ENCODE data around the gene ARV1. TPM values are rescaled to one million over a fixed set of nuclear protein-coding genes. Genes with fewer than 3 reads are reported as not detected.

ARV1 gene
- total and polyA plus RNA-seq, 10 of the 15 experiments (the other 5 are each of a cell fraction or from before 2014, with no cell fraction given): 23.2 to 55.1 (median 35.6) TPM

DNA sequence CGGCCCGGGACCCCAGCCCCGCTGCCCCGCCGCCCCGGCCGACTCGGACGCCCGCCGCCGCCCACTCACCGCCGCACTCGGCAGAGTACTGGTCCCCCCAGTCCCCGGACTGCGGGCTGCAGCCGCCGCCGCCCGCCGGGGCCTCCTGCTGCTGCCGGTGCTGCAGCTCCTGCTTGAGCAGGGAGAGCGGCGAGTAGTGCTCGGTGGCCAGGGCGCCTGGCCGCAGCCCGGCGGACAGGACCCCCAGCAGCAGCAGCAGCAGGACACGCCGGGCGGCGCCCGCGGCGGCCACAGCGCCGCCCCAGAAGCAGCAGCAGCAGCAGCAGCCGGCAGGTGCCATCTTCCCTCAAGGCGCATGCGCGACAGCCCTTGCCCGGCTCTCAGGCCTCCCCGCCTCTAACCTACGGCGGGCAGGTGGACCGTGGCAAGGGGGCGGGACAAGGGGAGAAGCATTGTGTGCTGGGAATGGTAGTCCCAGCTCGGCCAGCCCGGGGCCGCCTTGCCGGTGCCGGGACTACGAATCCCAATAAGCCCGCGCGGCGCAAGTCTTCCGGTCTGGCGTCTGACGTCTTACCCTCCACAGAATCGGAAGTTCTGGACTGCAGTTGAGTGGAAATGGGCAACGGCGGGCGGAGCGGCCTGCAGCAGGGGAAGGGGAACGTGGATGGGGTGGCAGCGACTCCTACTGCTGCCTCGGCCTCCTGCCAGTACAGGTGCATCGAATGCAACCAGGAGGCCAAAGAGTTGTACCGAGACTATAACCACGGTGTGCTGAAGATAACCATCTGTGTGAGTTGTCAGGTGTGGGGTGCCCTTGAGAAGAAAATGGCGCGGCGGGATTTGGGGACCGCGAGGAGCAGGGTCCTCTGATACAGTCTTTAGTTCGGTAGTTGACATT lies at the start of gene ARV1, which contains the start of gene TTC13 (continued):
- TF ChIP-seq, protein P1, sequence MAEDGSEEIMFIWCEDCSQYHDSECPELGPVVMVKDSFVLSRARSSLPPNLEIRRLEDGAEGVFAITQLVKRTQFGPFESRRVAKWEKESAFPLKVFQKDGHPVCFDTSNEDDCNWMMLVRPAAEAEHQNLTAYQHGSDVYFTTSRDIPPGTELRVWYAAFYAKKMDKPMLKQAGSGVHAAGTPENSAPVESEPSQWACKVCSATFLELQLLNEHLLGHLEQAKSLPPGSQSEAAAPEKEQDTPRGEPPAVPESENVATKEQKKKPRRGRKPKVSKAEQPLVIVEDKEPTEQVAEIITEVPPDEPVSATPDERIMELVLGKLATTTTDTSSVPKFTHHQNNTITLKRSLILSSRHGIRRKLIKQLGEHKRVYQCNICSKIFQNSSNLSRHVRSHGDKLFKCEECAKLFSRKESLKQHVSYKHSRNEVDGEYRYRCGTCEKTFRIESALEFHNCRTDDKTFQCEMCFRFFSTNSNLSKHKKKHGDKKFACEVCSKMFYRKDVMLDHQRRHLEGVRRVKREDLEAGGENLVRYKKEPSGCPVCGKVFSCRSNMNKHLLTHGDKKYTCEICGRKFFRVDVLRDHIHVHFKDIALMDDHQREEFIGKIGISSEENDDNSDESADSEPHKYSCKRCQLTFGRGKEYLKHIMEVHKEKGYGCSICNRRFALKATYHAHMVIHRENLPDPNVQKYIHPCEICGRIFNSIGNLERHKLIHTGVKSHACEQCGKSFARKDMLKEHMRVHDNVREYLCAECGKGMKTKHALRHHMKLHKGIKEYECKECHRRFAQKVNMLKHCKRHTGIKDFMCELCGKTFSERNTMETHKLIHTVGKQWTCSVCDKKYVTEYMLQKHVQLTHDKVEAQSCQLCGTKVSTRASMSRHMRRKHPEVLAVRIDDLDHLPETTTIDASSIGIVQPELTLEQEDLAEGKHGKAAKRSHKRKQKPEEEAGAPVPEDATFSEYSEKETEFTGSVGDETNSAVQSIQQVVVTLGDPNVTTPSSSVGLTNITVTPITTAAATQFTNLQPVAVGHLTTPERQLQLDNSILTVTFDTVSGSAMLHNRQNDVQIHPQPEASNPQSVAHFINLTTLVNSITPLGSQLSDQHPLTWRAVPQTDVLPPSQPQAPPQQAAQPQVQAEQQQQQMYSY (CRISPR knock-in tag; IDR thresholded peaks at IDR 0.05): no peak
- peak; percentile 42 for TF ChIP-seq RELA (IDR thresholded peaks at IDR 0.05; ENCODE audit: borderline replicate concordance, partially characterized antibody)
- peak; percentile 27; the same call in 1 of the 2 replicates for TF ChIP-seq TBL1XR1 (IDR thresholded peaks at IDR 0.05; ENCODE audit: low read depth, low read length)
- no peak for TF ChIP-seq ZNF622 (IDR thresholded peaks at IDR 0.05)
- TF ChIP-seq SMC3 (IDR thresholded peaks at IDR 0.05; ENCODE audit: borderline replicate concordance, low read length): peak; percentile 40; the same call in 1 of the 2 replicates
- TF ChIP-seq YBX1 (IDR thresholded peaks at IDR 0.05): no peak
- TF ChIP-seq TCF12 (IDR thresholded peaks at IDR 0.05; ENCODE audit: low read depth, low read length): 0 out of 2 replicates have a peak, but pooled peaks have one; percentile 51
- peak; percentile 80; the same call in 1 of the 2 replicates for TF ChIP-seq PML (IDR thresholded peaks at IDR 0.05; ENCODE audit: low read length)
- TF ChIP-seq LARP7 (IDR thresholded peaks at IDR 0.05): peak; percentile 66; the same call in 1 of the 2 replicates
- TF ChIP-seq NFYA (IDR thresholded peaks at IDR 0.05; ENCODE audit: borderline replicate concordance, low read depth, low read length): no peak
- peak; percentile 75 for TF ChIP-seq YY1 (IDR thresholded peaks at IDR 0.05; ENCODE audit: low read depth, low read length)
- TF ChIP-seq, protein P2, sequence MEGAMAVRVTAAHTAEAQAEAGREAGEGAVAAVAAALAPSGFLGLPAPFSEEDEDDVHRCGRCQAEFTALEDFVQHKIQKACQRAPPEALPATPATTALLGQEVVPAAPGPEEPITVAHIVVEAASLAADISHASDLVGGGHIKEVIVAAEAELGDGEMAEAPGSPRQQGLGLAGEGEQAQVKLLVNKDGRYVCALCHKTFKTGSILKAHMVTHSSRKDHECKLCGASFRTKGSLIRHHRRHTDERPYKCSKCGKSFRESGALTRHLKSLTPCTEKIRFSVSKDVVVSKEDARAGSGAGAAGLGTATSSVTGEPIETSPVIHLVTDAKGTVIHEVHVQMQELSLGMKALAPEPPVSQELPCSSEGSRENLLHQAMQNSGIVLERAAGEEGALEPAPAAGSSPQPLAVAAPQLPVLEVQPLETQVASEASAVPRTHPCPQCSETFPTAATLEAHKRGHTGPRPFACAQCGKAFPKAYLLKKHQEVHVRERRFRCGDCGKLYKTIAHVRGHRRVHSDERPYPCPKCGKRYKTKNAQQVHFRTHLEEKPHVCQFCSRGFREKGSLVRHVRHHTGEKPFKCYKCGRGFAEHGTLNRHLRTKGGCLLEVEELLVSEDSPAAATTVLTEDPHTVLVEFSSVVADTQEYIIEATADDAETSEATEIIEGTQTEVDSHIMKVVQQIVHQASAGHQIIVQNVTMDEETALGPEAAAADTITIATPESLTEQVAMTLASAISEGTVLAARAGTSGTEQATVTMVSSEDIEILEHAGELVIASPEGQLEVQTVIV (IDR thresholded peaks at IDR 0.05; ENCODE audit: borderline replicate concordance, partially characterized antibody): peak; percentile 87
- TF ChIP-seq KLF5 (IDR thresholded peaks at IDR 0.05; ENCODE audit: partially characterized antibody): peak; percentile 31
- peak; percentile 70; the same call in 1 of the 2 replicates for TF ChIP-seq GATAD2B (conservative IDR thresholded peaks at IDR 0.05; ENCODE audit: low read depth)
- 0 out of 4 replicates have a peak, but pooled peaks of 1 of the 2 experiments have one; percentile 28 for TF ChIP-seq SRF (IDR thresholded peaks at IDR 0.05; ENCODE audit: low read depth in 2 of 2, low read length in 2 of 2)
- peak; percentile 84 for TF ChIP-seq ATF7 (IDR thresholded peaks at IDR 0.05; ENCODE audit: low read depth)
- peak; percentile 49; the same call in 1 of the 2 replicates for TF ChIP-seq RAD21 (IDR thresholded peaks at IDR 0.05; ENCODE audit: insufficient read depth, low read depth, low read length)
- TF ChIP-seq ESRRA (IDR thresholded peaks at IDR 0.05; ENCODE audit: low read length): peak; percentile 44; the same call in 1 of the 2 replicates
- no peak for TF ChIP-seq ZZZ3 (IDR thresholded peaks at IDR 0.05; ENCODE audit: control insufficient read depth, insufficient read length, low read depth)
- TF ChIP-seq, protein P3, sequence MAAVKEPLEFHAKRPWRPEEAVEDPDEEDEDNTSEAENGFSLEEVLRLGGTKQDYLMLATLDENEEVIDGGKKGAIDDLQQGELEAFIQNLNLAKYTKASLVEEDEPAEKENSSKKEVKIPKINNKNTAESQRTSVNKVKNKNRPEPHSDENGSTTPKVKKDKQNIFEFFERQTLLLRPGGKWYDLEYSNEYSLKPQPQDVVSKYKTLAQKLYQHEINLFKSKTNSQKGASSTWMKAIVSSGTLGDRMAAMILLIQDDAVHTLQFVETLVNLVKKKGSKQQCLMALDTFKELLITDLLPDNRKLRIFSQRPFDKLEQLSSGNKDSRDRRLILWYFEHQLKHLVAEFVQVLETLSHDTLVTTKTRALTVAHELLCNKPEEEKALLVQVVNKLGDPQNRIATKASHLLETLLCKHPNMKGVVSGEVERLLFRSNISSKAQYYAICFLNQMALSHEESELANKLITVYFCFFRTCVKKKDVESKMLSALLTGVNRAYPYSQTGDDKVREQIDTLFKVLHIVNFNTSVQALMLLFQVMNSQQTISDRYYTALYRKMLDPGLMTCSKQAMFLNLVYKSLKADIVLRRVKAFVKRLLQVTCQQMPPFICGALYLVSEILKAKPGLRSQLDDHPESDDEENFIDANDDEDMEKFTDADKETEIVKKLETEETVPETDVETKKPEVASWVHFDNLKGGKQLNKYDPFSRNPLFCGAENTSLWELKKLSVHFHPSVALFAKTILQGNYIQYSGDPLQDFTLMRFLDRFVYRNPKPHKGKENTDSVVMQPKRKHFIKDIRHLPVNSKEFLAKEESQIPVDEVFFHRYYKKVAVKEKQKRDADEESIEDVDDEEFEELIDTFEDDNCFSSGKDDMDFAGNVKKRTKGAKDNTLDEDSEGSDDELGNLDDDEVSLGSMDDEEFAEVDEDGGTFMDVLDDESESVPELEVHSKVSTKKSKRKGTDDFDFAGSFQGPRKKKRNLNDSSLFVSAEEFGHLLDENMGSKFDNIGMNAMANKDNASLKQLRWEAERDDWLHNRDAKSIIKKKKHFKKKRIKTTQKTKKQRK (IDR thresholded peaks at IDR 0.05; ENCODE audit: low read depth, low read length): no peak
- TF ChIP-seq RUNX3 (IDR thresholded peaks at IDR 0.05; ENCODE audit: low read length): peak; percentile 24
